ENCODE data around the gene ABCC9. TPM values are rescaled to one million over a fixed set of nuclear protein-coding genes. Genes with fewer than 3 reads are reported as not detected.
"Not testable (repeated sequence)": the region's sequence is repeated elsewhere in the genome, so short reads cannot be mapped to it uniquely, and the experiment has no call there.

The ABCC9 gene
- total RNA-seq, 6 donors from 2014 or later, result 9.4 to 23.4 (median 15.1) TPM

GRCh38 chr12:21813125-21813524 is 128.1 kb downstream of the ABCC9 start:
- Histone ChIP-seq H3K27me3 (no peaks in the 10 kb centered on the region), H3K36me3 (no peaks in the 10 kb centered on the region), H3K4me1 (no peaks in the 10 kb centered on the region), H3K27ac (no peak overlapping the region), H3K4me3 (no peak overlapping the region), H3K9me3 (no peaks in the 10 kb centered on the region)
- TF ChIP-seq CTCF (IDR thresholded peaks at IDR 0.05), result no peak
- no peak for TF ChIP-seq POLR2AphosphoS5 (IDR thresholded peaks at IDR 0.05)
- no peak for TF ChIP-seq POLR2A (IDR thresholded peaks at IDR 0.05)
- TF ChIP-seq EP300 (IDR thresholded peaks at IDR 0.05), result no peak
- no peak for ATAC-seq (ENCODE audit: low FRiP score in 2 of 2)
- DNase-seq, result no peak

DNA sequence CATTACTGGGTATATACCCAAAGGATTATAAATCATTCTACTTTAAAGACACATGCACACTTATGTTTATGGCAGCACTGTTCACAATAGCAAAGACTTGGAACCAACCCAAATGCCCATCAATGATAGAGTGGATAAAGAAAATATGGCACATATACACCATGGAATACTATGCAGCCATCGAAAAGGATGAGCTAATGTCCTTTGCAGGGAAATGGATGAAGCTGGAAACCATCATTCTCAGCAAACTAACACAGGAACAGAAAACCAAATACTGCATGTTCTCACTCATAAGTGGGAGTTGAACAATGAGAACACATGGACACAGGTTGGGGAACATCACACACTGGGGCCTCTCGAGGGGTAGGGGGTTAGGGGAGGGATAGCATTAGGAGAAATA is 128.9 kb downstream of the ABCC9 start:
- not testable (repeated sequence) for ATAC-seq (ENCODE audit: low FRiP score in 2 of 2)

DNA sequence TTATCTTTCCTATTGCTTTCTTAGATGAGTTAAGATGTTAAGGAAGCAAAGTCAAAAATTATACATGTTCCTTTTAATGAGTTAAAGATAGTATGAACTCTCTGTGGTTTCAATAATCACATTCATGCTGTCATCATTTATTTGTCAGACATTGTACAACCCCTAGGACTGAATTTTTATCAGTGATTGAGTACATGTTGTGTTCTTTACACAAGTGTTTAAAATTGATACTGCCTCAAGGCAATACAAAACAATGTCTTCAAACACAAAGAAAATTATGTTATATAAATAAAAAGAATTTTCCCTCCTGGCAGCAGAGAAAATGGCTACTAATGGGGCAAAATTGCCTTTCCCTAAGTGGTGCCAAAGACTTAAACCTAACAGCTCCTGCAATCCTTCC is 132.1 kb downstream of the ABCC9 start:
- ATAC-seq (ENCODE audit: low FRiP score in 2 of 2) (no peak), DNase-seq (no peak)
- no peak for TF ChIP-seq POLR2AphosphoS5 (IDR thresholded peaks at IDR 0.05)
- no peak for TF ChIP-seq CTCF (IDR thresholded peaks at IDR 0.05)
- no peak for TF ChIP-seq EP300 (IDR thresholded peaks at IDR 0.05)
- no peak for TF ChIP-seq POLR2A (IDR thresholded peaks at IDR 0.05)

More for the DNA sequence above, 128.9 kb downstream of the ABCC9 start:
- not testable (repeated sequence) for H3K4me1 ChIP-seq, H3K9me3 ChIP-seq, H3K4me3 ChIP-seq, DNase-seq, H3K27me3 ChIP-seq, H3K36me3 ChIP-seq, H3K27ac ChIP-seq
- WGBS, 2 donors, result 69 to 74% methylated on average over 2 of the region's 2 CpGs

DNA sequence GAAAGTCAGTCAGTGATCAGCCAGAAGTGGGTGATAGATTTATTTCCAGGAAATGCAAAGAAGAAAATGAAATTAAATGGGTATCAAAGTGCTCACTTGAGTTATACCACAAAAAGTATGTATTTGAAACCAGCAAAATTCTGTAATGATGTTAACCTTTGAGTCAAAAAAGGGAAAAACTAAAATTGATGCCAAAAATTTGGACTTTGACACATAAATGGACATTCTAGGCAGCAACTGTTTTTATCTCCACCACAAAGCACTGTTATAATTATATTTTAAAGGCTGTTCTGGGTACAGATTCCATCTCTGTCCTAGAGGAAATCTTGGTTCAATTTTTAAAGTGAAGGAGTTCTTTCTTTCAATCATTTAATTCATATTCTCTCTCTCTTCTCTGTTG is 135.0 kb downstream of the ABCC9 start:
- no peaks in the 10 kb centered on the region for H3K36me3 ChIP-seq
- no peak for TF ChIP-seq POLR2AphosphoS5 (IDR thresholded peaks at IDR 0.05)
- TF ChIP-seq EP300 (IDR thresholded peaks at IDR 0.05), result no peak
- TF ChIP-seq POLR2A (IDR thresholded peaks at IDR 0.05), result no peak
- TF ChIP-seq CTCF (IDR thresholded peaks at IDR 0.05), result no peak
- no peaks in the 10 kb centered on the region for H3K9me3 ChIP-seq
- no peaks in the 10 kb centered on the region for H3K4me1 ChIP-seq
- no peak overlapping the region for H3K27ac ChIP-seq
- no peak overlapping the region for H3K4me3 ChIP-seq
- ATAC-seq (ENCODE audit: low FRiP score in 2 of 2), result no peak
- H3K27me3 ChIP-seq, result no peaks in the 10 kb centered on the region
- DNase-seq, result no peak

More for the DNA sequence above, 132.1 kb downstream of the ABCC9 start:
- Histone ChIP-seq H3K4me3 (no peak overlapping the region), H3K36me3 (no peaks in the 10 kb centered on the region), H3K9me3 (no peaks in the 10 kb centered on the region), H3K4me1 (no peaks in the 10 kb centered on the region), H3K27ac (no peak overlapping the region), H3K27me3 (no peaks in the 10 kb centered on the region)

DNA sequence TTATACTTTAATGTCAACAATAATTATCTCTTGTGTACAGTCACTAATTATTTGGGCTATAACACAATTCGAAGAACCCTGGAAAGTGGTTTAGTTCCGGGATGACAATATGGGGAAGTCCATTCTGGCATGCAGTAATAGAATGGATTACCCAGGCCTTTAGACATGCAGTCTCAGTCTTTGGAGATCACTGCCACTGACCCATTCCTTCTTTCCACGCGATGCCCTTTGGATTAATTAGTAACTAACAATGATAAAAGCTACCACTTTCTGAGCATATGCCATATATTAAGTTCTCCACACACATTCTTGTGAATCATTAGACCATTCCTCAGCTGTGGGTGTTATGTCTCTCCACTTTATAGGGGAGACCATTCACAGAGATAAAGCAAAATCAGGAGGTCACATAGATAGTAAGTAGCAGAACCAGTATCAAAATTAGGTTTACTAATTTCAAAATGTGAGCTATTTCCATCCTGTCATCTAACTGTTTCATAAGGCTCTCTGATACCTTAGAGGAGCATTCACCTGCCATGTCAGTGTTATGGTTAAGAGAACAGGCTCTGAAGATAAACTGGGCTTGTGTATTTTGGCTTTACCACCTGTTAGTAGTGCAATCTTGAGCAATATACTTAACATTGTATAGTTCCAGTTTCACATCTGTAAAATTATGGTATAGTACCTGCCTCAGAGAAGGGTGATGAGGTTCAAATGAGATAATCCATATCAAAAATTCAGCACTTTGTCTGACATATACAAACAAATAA is 139.5 kb downstream of the ABCC9 start:
- Histone ChIP-seq H3K27ac (no peak overlapping the region), H3K36me3 (no peaks in the 10 kb centered on the region), H3K9me3 (no peaks in the 10 kb centered on the region), H3K4me1 (no peaks in the 10 kb centered on the region), H3K4me3 (no peak overlapping the region), H3K27me3 (no peaks in the 10 kb centered on the region)
- DNase-seq (no peak), ATAC-seq (ENCODE audit: low FRiP score in 2 of 2) (no peak)
- no peak for TF ChIP-seq CTCF (IDR thresholded peaks at IDR 0.05)
- TF ChIP-seq POLR2AphosphoS5 (IDR thresholded peaks at IDR 0.05), result no peak
- no peak for TF ChIP-seq EP300 (IDR thresholded peaks at IDR 0.05)
- no peak for TF ChIP-seq POLR2A (IDR thresholded peaks at IDR 0.05)
- 72 to 81% methylated on average over 4 of the region's 4 CpGs for WGBS, 2 donors
